Loucy (cell line): Measurements from ENCODE around the gene COLGALT1.

Experiments
- EZH2phosphoT487 ChIP-seq: fragments of 200-600 bp; IDR thresholded peaks from 2 replicates; pipeline ENCODE4 v1.6.1; 2018; ENCODE audit warnings: antibody characterized with exemption, mild to moderate bottlenecking, moderate library complexity, borderline replicate concordance
- TF ChIP-seq, protein P1 (sequence below): fragments of 200-600 bp; sonication (generic); conservative IDR thresholded peaks from 2 replicates; pipeline ENCODE4 v1.5.1; 2014; ENCODE audit warnings: mild to moderate bottlenecking, antibody characterized with exemption, low read length

DNA sequence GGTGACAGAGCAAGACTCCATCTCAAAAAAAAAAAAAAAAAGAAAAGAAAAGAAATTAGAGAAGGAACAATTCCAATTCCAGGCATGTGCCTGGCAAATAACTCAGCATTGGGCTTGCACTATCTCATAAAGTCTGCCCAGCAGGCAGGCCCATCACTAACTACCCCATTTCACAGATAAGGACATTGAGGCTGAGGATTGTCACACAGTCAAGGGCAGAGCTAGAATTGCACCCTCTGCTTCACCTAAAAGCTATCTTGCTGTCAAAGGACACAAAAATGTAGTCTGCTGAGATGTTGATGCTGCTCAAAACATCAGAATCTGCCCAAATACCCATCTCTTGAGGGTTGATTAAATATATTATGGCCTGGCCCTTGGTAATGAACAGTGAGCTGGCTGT lies 20.7 kb upstream of the COLGALT1 start:
- TF ChIP-seq, protein P1, sequence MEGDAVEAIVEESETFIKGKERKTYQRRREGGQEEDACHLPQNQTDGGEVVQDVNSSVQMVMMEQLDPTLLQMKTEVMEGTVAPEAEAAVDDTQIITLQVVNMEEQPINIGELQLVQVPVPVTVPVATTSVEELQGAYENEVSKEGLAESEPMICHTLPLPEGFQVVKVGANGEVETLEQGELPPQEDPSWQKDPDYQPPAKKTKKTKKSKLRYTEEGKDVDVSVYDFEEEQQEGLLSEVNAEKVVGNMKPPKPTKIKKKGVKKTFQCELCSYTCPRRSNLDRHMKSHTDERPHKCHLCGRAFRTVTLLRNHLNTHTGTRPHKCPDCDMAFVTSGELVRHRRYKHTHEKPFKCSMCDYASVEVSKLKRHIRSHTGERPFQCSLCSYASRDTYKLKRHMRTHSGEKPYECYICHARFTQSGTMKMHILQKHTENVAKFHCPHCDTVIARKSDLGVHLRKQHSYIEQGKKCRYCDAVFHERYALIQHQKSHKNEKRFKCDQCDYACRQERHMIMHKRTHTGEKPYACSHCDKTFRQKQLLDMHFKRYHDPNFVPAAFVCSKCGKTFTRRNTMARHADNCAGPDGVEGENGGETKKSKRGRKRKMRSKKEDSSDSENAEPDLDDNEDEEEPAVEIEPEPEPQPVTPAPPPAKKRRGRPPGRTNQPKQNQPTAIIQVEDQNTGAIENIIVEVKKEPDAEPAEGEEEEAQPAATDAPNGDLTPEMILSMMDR = no peak
- TF ChIP-seq EZH2phosphoT487 = no peak
